Tibial artery (tissue), 4 donors: ENCODE measurements around the gene DAB2.

Source experiments
- DNase-seq, 2 donors: peaks; one replicate each; pipeline ENCODE4 v3.0.0-alpha.2; 2019
- H3K27ac ChIP-seq, 2 donors: fragments of 200-600 bp; sonication (generic) in 1 of 2; 1 replicate in 1 of 2; 2 replicates in 1 of 2; pipeline ENCODE4 v1.5.1; 2018 to 2019; ENCODE audit warnings: mild to moderate bottlenecking in 1 of 2
- H3K27me3 ChIP-seq, 2 donors: fragments of 200-600 bp; sonication (generic) in 1 of 2; one replicate each; pipeline versions ENCODE4 v1.5.1 to v1.6.0; 2016 to 2019
- H3K36me3 ChIP-seq, 3 donors: fragments of 200-600 bp; sonication (generic) in 2 of 3; one replicate each; pipeline ENCODE4 v1.5.1; 2016 to 2019; ENCODE audit warnings: mild to moderate bottlenecking in 2 of 3
- H3K4me1 ChIP-seq, 4 donors: fragments of 200-600 bp; sonication (generic) in 2 of 4; 1 replicate in 3 of 4; 2 replicates in 1 of 4; pipeline ENCODE4 v1.5.1; 2016 to 2019
- H3K4me3 ChIP-seq, 2 donors: fragments of 200-600 bp; sonication (generic) in 1 of 2; 1 replicate in 1 of 2; 2 replicates in 1 of 2; pipeline ENCODE4 v1.5.1; 2018 to 2019; ENCODE audit warnings: mild to moderate bottlenecking in 2 of 2
- H3K9me3 ChIP-seq, 3 donors: fragments of 200-600 bp; sonication (generic) in 1 of 3; one replicate each; pipeline ENCODE4 v1.5.1; 2016 to 2019
- CTCF ChIP-seq, 2 experiments: fragments of 200-600 bp in 1 of 2; fragments of 450-650 bp in 1 of 2; IDR thresholded peaks; one replicate each; pipeline ENCODE4 v1.5.1; 2017 to 2019; ENCODE audit warnings: antibody characterized with exemption in 2 of 2, mild to moderate bottlenecking in 1 of 2, moderate library complexity in 1 of 2
- intact Hi-C: fragments of 100-400 bp; cut with DNase I; formaldehyde crosslinking; loops from one replicate; pipeline ENCODE4 v1.15.0; 2023; ENCODE audit warnings: low total_unique reads

DAB2 gene

GRCh38 chr5:39370555-39371366 is 54.0 kb downstream of the DAB2 start:
- TF ChIP-seq CTCF (IDR thresholded peaks at IDR 0.05), result no peak
- Histone ChIP-seq H3K36me3 (peaks cover 22 to 57% (median 57%) of the 10 kb centered on the region in 3 donors), H3K27me3 (no peaks in the 10 kb centered on the region), H3K4me1 (no peaks in the 10 kb centered on the region), H3K27ac (no peak overlapping the region), H3K9me3 (no peaks in the 10 kb centered on the region), H3K4me3 (no peak overlapping the region)
- DNase-seq, result no peak
- intact Hi-C loops, result no loop called here

DNA sequence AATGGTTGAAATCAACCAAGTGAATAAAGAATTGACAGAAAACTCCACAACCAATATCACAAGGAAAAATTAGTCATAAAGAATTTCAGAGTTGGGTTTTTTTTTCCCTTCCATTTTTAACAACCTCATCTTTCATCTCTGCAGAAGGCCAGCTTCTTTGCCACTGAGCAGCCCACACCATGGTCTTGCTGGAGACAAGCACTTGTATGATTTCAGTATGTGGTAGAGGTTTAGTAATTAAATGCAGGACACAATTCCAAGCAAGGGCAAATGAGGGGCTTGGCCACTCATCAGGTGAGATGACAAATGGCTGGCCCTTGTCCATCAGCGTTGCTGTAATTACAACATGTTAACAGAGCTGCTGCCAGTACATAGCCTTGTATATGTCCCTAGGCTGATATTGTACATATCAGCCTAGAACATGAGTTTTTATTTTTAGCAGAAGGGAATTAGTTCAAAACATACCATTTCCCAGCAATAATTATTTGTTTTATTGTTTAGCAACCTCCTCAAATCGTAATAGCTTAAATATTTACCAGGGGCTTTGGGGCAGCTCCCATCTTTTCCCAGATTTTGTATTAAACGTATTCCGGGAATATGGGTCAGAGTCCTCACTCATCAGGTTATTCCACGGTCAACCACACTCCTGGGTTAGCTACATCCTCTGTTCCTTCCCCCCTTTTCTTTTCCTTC is 55.5 kb downstream of the DAB2 start:
- H3K27ac ChIP-seq, result no peak overlapping the region
- DNase-seq, result peak in 1 of 2 donors; percentile 37
- TF ChIP-seq CTCF (IDR thresholded peaks at IDR 0.05), result no peak

DNA sequence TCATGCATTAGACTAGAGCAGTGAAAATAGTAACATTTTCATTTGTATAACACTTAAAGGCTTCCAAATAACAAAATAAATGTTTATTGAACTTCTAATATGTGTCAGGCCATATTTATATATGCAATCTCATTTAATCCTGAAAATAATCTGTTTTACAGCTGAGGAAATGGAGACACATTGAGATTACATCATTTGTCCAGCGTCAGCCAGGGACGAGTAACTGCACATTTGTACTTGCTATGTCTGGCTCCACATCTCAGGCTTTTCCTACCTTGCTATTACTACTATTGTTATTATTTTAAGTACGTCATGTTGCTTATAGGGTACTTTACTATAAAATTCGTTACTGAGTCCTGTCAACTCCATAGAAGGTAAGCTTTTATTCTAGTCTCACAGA is 56.7 kb downstream of the DAB2 start:
- no peak for TF ChIP-seq CTCF (IDR thresholded peaks at IDR 0.05)
- DNase-seq, result no peak
- H3K4me3 ChIP-seq, result no peak overlapping the region
- H3K36me3 ChIP-seq, result peaks cover 0 to 32% (median 32%) of the 10 kb centered on the region in 3 donors
- no peaks in the 10 kb centered on the region for H3K4me1 ChIP-seq
- intact Hi-C loops, result no loop called here
- no peak overlapping the region for H3K27ac ChIP-seq
- no peaks in the 10 kb centered on the region for H3K27me3 ChIP-seq
- no peaks in the 10 kb centered on the region for H3K9me3 ChIP-seq

More for the DNA sequence above, 55.5 kb downstream of the DAB2 start:
- Histone ChIP-seq H3K4me1 (no peaks in the 10 kb centered on the region), H3K27me3 (no peaks in the 10 kb centered on the region), H3K36me3 (peaks cover 11 to 44% (median 43%) of the 10 kb centered on the region in 3 donors), H3K4me3 (no peak overlapping the region), H3K9me3 (no peaks in the 10 kb centered on the region)
- intact Hi-C loops, result no loop called here

DNA sequence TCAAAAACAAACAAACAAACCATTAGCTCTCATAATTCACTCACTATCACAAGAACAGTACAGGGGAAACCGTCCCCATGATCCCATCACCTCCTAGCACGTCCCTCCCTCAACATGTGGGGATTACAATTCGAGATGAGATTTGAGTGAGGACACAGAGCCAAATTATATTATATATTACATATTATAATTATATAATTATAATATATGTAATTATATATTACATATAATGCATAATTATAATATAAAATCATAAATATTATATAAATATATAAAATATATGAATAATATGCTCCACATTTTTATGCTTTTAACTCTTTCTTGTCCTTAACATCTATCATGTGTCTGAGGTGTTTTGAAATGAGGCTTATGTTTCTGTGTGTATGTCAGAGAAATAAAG is 57.1 kb downstream of the DAB2 start:
- DNase-seq, result no peak
- Histone ChIP-seq H3K4me3 (no peak overlapping the region), H3K27ac (no peak overlapping the region), H3K27me3 (no peaks in the 10 kb centered on the region), H3K36me3 (peaks cover 0 to 28% (median 28%) of the 10 kb centered on the region in 3 donors), H3K4me1 (no peaks in the 10 kb centered on the region), H3K9me3 (no peaks in the 10 kb centered on the region)
- TF ChIP-seq CTCF (IDR thresholded peaks at IDR 0.05), result no peak
- intact Hi-C loops, result no loop called here

GRCh38 chr5:39364367-39364766 is 60.4 kb downstream of the DAB2 start, which contains the start of gene C9:
Gene C9 (minus strand): TSS chr5:39364495. CDS start chr5:39364464, 31 bp downstream.
- intact Hi-C loops, result no loop called here

More at GRCh38 chr5:39364367-39364766, 60.4 kb downstream of the DAB2 start, which contains the start of gene C9:
- no peak within 1 kb of the TSS for H3K4me3 ChIP-seq
- no peak for TF ChIP-seq CTCF (IDR thresholded peaks at IDR 0.05)
- no peaks in the 10 kb centered on the region for H3K4me1 ChIP-seq
- no peaks in the 10 kb centered on the region for H3K9me3 ChIP-seq
- no peak for DNase-seq
- no peaks in the 10 kb centered on the region for H3K27me3 ChIP-seq
- no peak within 1 kb of the TSS for H3K27ac ChIP-seq
- no peaks in the 10 kb centered on the region for H3K36me3 ChIP-seq
